GM21619 (cell line): Measurements from ENCODE around the gene PSMD7.

Source experiments
- ATAC-seq: cut with Tn5 transposase; IDR thresholded peaks from one replicate; pipeline ENCODE4 v1.9.1; 2021; ENCODE audit not compliant: unreplicated experiment

The PSMD7 gene

DNA sequence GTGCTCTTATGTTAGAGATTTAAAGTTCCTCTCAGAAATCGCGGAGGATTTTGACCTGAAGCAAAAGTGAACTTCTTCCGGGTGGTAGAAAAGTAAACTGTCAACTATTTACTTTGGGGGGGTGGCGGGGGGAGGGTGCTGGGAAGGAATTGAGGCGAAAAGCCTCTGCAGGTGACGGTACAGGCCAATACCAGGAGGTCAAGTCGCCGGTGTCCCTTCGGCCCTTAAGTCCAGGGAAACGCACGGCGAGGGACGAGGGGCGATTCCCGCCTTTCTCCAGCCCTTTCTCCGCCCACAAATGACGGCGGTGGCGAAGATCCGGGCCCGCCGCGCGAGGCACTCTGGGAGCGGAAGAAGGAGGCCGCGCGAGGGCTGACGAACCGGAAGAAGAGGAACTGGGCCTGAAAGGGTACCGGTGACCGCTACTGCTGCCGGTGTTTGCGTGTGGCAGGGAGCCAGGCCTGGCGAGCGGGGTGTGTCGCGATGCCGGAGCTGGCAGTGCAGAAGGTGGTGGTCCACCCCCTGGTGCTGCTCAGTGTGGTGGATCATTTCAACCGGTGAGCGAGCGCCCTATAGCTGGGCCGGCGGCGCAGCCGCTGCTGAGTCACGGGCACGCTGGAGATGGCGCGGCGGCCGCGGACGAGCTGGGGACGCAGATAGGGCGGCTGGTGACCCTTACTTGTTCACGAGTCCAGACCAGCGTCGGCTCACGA is at the start of gene PSMD7:
PSMD7 (plus strand) TSS at position 383 of the 713 bp plus-strand sequence; CDS start at position 484, 101 bp downstream.
- ATAC-seq: peak; percentile 96

DNA sequence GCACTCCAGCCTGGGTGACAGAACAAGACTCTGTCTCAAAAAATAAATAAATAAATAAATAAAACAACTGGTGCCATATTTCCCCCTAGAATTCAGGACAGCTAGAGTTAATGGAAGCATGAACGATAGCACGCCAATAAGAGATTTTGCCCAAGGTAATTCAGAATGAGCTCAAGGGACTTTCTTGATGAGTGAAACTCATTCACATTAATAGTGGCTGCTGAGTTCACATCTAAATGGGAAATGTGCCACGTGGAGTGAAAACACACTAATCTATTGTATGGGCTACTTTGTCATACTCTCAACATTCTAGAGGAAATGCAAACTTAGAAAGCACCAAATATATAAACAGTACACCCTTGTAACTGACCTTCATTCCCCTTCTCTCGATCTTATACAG is 47.4 kb upstream of the PSMD7 start:
- no peak for ATAC-seq

GRCh38 chr16:74249846-74250245 is 46.8 kb upstream of the PSMD7 start:
- ATAC-seq: no peak

GRCh38 chr16:74252329-74252728 is 44.3 kb upstream of the PSMD7 start:
- ATAC-seq: no peak

DNA sequence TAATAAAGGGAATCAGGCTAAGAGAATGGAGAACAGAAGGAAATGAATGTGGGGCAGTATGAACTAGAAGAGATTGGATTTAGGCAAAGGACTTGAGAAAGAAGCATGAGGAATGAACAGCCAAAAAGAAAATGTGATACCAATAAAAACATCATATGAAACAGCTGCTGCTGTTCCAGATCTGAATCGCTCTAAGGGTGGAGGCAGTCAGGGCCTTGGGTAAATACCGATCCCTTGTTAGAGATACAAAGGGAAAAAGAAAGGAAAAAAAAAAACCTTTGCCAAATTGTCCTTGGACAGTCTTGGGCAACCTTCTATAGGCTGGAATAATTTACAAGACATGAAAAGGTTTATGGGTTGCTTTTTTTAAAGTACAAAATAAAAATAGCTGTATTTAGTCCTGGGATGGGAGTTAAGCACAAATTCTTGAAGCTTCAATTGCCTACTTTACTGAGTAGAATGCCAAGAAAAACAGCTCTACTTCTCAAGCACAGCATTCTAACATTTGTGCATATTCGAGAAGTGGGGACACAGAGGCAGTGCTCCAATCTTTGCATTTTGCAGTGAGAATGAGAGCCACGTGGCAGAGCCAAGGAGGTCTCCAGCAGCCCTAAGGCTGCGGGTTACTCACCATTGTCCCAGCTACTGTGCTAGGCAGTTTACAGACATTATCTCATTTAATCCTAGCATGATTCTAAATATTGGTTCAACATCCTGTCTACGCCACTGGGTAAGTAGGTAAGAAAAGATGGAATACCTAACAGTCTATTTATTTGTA is 43.3 kb upstream of the PSMD7 start:
- ATAC-seq: no peak

GRCh38 chr16:74257061-74257460 is 39.6 kb upstream of the PSMD7 start:
- ATAC-seq: no peak

- ATAC-seq: no peak
These were observed 35.5 kb upstream of the PSMD7 start for GRCh38 chr16:74261068-74261467.

DNA sequence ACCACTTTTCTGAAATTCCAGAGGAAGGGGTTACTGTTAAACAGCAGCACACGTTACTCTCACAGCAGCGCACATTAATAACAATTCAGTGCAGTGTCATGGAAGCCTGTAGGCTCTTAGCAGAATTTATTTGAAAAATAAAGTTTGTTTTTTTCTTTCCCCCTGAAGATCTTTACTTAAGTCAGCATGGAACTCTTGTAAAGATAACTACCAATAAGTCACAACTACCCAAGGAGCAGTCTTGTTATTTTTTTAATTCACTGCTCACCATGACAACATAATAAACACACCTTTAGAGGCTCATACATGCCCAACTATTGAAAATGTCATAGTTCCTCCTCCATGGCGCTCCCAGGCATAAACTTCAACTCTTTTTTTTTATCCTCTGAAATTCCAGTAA is 31.8 kb upstream of the PSMD7 start:
- no peak for ATAC-seq

- ATAC-seq: no peak
These were observed 28.2 kb upstream of the PSMD7 start for GRCh38 chr16:74268372-74268782.

DNA sequence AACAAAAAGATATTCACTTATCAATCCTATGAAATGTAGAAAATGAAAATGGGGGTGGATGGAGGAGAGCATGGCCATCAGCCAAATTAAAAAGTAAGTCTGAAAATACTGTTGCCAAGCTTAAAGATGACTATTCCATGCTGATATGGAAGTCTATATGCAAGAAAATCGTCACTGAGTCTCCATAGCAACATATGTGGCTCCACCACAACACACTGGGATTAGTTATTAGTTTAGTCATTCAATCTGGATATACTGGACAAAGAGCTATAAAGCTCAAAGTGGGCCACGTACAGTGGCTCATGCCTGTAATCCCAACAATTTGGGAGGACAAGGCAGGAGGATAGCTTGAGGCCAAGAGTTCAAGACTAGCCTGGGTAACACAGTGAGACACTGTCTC is 24.7 kb upstream of the PSMD7 start:
- ATAC-seq: no peak

- no peak for ATAC-seq
These were observed 21.5 kb upstream of the PSMD7 start for GRCh38 chr16:74275031-74275636.

DNA sequence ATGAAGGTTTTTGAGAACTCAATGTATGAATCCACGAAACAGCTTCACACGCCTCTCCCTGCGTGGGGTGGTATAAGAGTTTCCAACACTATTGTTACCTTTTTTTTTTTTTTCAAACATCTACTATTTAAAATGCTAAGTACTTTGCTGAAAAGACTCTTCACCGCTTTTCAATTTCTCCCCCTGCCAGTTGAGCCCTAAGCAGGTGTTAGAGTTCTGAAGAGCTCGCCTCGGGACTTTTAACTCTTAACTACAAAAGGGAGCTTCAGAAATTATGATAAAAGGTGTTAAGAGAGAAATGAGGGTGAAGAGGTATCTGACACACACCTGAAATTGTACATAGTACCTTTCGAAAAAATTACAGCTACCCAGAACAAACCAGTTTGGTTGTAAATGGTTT is 20.9 kb upstream of the PSMD7 start:
- ATAC-seq: no peak

- no peak for ATAC-seq
These were observed 18.6 kb upstream of the PSMD7 start for GRCh38 chr16:74277974-74278373.

- no peak for ATAC-seq
These were observed 17.3 kb upstream of the PSMD7 start for GRCh38 chr16:74279266-74279665.

GRCh38 chr16:74279805-74280204 is 16.8 kb upstream of the PSMD7 start:
- ATAC-seq: no peak

GRCh38 chr16:74280448-74280847 is 16.2 kb upstream of the PSMD7 start:
- ATAC-seq: no peak

DNA sequence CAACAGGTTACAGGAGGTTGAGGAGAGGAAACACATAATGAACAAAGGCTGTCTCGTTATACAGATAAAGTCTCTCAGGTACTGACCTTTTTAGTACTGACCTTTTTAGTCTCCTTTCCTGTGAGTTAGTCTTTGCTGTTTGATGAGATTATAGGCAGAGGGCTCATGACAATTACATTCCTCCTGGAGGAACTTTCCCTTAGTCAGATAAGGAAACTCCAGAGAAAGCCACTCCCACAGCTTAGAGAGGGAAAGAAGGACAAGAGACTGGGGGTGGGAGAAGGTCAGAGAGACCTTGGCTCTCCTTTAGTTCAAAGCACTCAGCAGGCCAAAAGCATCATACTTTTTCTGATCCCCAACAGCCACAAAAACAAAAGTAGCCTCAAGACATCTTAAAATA is 15.3 kb upstream of the PSMD7 start:
- ATAC-seq: no peak

DNA sequence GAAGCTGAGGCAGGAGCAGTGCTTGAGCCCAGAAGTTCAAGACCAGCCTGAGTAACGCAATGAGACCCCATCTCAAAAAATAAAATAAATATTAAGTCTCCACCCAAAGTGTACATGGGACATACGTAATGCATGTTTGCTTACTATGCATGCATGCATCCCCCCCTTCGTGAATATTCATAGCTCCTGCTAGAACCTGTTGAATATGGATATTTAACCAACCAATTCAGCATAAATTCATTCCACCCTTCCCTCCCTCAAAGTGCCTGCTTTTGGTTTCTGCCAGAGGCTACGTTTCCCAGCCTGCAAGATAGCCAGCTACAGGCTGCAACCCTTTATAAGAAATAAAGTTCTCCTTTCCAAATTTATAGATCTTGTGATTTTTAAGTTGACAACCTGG is 12.9 kb upstream of the PSMD7 start:
- ATAC-seq: no peak

DNA sequence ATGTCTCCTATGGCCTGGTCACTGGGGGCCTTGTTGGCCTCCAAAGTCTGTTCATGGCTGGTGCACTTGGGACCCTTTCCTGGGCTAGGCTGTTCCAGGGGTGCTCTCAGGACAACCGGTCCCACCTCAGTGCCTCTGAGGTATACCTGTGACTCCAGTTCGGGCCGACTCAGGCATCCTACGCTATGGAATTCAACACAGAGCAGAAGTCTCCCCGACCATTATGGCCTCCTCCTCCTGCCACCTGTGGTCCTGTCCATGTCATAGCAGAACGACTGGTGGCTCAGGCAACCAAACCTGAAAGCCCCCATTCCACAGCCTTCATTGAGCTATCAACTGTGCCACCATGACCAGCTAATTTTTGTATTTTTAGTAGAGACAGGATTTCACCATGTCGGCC is 8.5 kb upstream of the PSMD7 start:
- no peak for ATAC-seq

GRCh38 chr16:74290356-74290755 is 6.3 kb upstream of the PSMD7 start:
- ATAC-seq: no peak

DNA sequence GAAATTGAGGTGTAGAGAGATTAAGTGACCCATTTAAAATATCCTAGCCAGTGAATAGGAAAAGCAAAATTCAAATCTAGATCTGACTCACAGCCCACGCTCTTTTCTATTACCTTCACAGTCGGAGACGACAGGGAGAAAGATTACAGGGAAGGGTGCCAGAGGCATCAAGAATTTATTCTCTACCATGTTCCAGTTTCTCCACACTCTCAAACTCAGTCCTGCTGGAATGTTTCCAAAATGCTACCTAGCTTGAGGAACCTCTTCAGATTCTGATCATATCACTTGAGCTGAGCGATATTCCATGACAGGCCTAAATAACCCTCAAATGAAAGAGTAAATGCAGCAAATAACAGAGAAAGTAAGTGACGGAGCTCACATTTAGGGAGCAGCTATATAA is 5.4 kb upstream of the PSMD7 start:
- ATAC-seq: no peak

DNA sequence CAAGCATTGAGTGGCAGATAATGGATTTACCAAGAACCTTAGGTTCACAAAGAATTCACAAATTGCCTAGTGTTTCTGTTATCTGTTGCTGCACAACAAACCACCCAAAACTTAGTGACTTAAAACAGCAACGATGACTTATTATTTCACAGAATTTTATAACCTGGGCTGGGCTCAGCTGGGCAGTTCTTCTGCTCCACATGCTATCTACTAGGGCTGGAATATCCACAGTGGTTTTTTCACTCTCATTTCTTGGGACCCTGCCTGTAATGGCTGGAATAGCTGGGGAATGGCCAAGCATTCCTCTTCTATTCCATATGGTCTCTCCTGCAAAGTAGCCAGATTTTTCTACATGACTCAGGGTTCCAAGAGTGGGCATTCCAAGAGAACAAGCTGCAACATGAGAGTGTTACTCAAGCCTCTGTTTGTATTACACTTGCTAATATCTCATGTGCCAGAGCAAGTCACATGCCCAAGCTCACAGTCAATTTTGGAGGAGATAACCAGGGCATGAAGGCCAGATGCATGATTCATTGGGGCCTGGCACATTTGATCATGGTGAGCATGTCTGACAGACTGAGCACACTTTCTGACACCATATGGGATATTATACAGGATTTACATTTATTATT is 4.9 kb upstream of the PSMD7 start:
- ATAC-seq: no peak
